ENCODE data around the gene RND1. TPM values are rescaled to one million over a fixed set of nuclear protein-coding genes. Genes with fewer than 3 reads are reported as not detected.
A peak's percentile ranks its signal among the peaks of the same experiment; 100 is the strongest.

Gene RND1
- total RNA-seq, 4 donors from 2014 or later = 1.1 to 19.1 (median 3.3) TPM; not detected in 1

DNA sequence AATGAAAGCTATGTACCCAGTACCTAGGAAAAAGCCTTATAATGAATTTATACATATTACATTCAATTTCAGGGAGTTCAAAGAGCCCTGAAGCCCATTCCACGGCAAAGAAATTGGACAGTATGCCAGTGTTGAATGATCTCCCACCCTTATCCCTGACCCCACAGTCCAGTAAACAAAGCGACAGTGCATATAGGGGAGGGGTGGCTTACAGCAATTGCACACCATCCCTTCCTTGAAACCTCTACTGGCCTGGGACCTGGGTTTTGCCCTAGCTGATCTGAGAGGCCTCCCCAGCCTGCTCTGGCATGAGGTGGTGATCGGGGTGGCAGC lies 17.3 kb upstream of the RND1 start:
- Histone ChIP-seq H3K4me3 (no peak overlapping the region), H3K9me3 (no peaks in the 10 kb centered on the region), H3K4me1 (peaks cover 0 to 8% (median 4%) of the 10 kb centered on the region in 4 donors), H3K36me3 (no peaks in the 10 kb centered on the region), H3K27me3 (peaks cover 10% of the 10 kb centered on the region), H3K27ac (peak overlapping the region in 1 of 4 donors; percentile 10)
- TF ChIP-seq POLR2AphosphoS5 (IDR thresholded peaks at IDR 0.05) (no peak), POLR2A (IDR thresholded peaks at IDR 0.05) (no peak), EP300 (IDR thresholded peaks at IDR 0.05; ENCODE audit: low read depth) (no peak)
- TF ChIP-seq, protein P1, sequence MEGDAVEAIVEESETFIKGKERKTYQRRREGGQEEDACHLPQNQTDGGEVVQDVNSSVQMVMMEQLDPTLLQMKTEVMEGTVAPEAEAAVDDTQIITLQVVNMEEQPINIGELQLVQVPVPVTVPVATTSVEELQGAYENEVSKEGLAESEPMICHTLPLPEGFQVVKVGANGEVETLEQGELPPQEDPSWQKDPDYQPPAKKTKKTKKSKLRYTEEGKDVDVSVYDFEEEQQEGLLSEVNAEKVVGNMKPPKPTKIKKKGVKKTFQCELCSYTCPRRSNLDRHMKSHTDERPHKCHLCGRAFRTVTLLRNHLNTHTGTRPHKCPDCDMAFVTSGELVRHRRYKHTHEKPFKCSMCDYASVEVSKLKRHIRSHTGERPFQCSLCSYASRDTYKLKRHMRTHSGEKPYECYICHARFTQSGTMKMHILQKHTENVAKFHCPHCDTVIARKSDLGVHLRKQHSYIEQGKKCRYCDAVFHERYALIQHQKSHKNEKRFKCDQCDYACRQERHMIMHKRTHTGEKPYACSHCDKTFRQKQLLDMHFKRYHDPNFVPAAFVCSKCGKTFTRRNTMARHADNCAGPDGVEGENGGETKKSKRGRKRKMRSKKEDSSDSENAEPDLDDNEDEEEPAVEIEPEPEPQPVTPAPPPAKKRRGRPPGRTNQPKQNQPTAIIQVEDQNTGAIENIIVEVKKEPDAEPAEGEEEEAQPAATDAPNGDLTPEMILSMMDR (IDR thresholded peaks at IDR 0.05) = no peak
- intact Hi-C loops (cut with DNase I; ENCODE audit: low total_unique reads) = no loop called here
- in situ Hi-C loops (cut with MboI; ENCODE audit: low pct_ligation_motif_present in 1 of 4, low pct_unique_long_range_greater_than_20kb in 1 of 4, low sequenced_read_pairs in 3 of 4) = no loop called here
- no peak for DNase-seq
- WGBS, 2 donors (ENCODE audit: low coverage in 1 of 2) = 91 to 94% methylated on average over 3 of the region's 3 CpGs

DNA sequence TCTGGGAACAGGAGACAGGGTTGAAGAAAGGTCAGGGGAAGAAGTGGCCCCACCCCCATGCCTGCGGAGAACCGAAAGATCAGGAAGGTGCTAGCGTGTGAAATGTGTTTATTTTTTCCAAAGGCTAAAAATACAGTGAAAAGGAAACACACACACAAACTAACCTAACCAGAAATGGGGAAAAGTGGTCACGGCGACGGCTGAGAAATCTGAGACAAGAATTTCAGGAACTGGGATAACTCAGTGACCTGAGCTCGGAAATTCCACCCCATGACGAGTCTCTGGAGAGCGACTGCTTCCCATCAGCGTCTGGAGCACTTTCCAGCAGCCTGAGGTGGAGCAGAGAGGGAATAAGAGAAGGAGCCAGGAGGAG lies 16.6 kb upstream of the RND1 start:
- 37 to 43% methylated on average over 8 to 10 of the region's 10 CpGs for WGBS, 2 donors (ENCODE audit: low coverage in 1 of 2)
- TF ChIP-seq, protein P1 (IDR thresholded peaks at IDR 0.05) = no peak
- no peak for TF ChIP-seq POLR2A (IDR thresholded peaks at IDR 0.05)
- TF ChIP-seq POLR2AphosphoS5 (IDR thresholded peaks at IDR 0.05) = no peak
- no peak for TF ChIP-seq EP300 (IDR thresholded peaks at IDR 0.05; ENCODE audit: low read depth)
- intact Hi-C loops (cut with DNase I; ENCODE audit: low total_unique reads) (no loop called here), in situ Hi-C loops (cut with MboI; ENCODE audit: low pct_ligation_motif_present in 1 of 4, low pct_unique_long_range_greater_than_20kb in 1 of 4, low sequenced_read_pairs in 3 of 4) (no loop called here)
- H3K27ac ChIP-seq = peak overlapping the region in 1 of 4 donors; percentile 10
- no peaks in the 10 kb centered on the region for H3K9me3 ChIP-seq
- peaks cover 0 to 8% (median 4%) of the 10 kb centered on the region in 4 donors for H3K4me1 ChIP-seq
- H3K36me3 ChIP-seq = no peaks in the 10 kb centered on the region
- no peak for DNase-seq
- H3K27me3 ChIP-seq = peaks cover 10% of the 10 kb centered on the region
- no peak overlapping the region for H3K4me3 ChIP-seq

DNA sequence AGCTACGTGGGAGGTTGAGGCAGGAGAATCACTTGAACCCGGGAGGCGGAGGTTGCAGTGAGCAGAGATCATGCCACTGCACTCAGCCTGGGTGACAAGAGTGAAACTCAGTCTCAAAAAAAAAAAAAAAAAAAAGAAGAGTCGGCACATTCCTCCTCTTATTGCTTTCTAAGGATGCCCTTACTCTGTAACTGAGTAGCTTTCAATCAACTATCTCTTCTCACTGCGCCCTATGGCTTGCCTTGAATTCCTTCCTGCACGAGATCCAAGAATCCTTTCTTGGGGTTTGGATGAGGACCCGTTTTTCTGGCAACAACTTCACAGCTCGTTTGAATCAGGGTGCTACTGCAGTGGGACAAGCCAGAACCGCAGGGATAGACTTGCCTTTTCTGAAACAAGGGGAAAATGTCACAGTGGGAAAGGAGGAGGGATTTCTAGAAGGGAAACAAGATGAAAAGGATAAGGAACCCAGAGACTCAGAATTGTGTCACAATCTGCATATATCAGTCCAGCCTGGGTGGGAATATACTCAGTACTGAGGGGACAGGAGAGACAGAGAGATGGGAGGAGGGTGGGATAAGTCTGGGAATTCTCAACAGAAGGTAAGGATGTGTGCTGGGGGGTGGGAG lies 16.1 kb upstream of the RND1 start:
- WGBS, 2 donors (ENCODE audit: low coverage in 1 of 2) = 30 to 67% methylated on average over 6 to 9 of the region's 9 CpGs
- intact Hi-C loops (cut with DNase I; ENCODE audit: low total_unique reads) = no loop called here
- no peaks in the 10 kb centered on the region for H3K36me3 ChIP-seq
- H3K4me1 ChIP-seq = peaks cover 0 to 8% (median 4%) of the 10 kb centered on the region in 4 donors
- TF ChIP-seq, protein P1 (IDR thresholded peaks at IDR 0.05) = no peak
- TF ChIP-seq EP300 (IDR thresholded peaks at IDR 0.05; ENCODE audit: low read depth) (no peak), POLR2A (IDR thresholded peaks at IDR 0.05) (no peak), POLR2AphosphoS5 (IDR thresholded peaks at IDR 0.05) (no peak)
- in situ Hi-C loops (cut with MboI; ENCODE audit: low pct_ligation_motif_present in 1 of 4, low pct_unique_long_range_greater_than_20kb in 1 of 4, low sequenced_read_pairs in 3 of 4) = no loop called here
- no peaks in the 10 kb centered on the region for H3K9me3 ChIP-seq
- no peak for DNase-seq
- H3K27me3 ChIP-seq = peaks cover 10% of the 10 kb centered on the region
- H3K27ac ChIP-seq = no peak overlapping the region
- no peak overlapping the region for H3K4me3 ChIP-seq

DNA sequence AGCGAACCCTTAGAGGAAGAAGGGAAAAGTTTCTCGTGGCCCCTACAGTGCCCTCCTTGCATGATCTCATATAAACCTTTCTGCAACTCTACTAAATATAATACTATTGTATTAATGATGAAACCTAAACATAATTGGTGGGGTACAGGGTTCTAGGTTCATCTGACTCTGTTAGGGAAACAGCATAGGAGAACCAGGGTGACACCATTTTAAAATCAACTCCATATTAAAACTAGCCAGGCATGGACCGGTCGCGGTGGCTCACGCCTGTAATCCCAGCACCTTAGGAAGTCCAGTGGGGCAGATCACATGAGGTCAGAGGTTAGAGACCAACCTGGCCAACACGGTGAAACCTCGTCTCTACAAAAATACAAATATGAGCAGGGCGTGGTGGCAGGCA lies 15.0 kb upstream of the RND1 start:
- Histone ChIP-seq H3K36me3 (no peaks in the 10 kb centered on the region), H3K4me1 (peaks cover 0 to 8% (median 4%) of the 10 kb centered on the region in 4 donors), H3K27ac (no peak overlapping the region), H3K4me3 (no peak overlapping the region), H3K27me3 (peaks cover 10% of the 10 kb centered on the region), H3K9me3 (no peaks in the 10 kb centered on the region)
- in situ Hi-C loops (cut with MboI; ENCODE audit: low pct_ligation_motif_present in 1 of 4, low pct_unique_long_range_greater_than_20kb in 1 of 4, low sequenced_read_pairs in 3 of 4) = no loop called here
- DNase-seq = no peak
- TF ChIP-seq, protein P1 (IDR thresholded peaks at IDR 0.05) = no peak
- TF ChIP-seq POLR2AphosphoS5 (IDR thresholded peaks at IDR 0.05) (no peak), POLR2A (IDR thresholded peaks at IDR 0.05) (no peak), EP300 (IDR thresholded peaks at IDR 0.05; ENCODE audit: low read depth) (no peak)
- intact Hi-C loops (cut with DNase I; ENCODE audit: low total_unique reads) = no loop called here
- WGBS, 2 donors (ENCODE audit: low coverage in 1 of 2) = 82% methylated on average over 9 of the region's 9 CpGs; no CpG with 5 or more reads in 1 of the 2 donors
